Cortex of kidney (tissue), 1 donor: ENCODE data around the gene TRMT2A.

Experiments used
- DNase-seq: peaks from one replicate; lab custom pipeline; 2025; lab: John Stamatoyannopoulos, UW

TRMT2A gene

DNA sequence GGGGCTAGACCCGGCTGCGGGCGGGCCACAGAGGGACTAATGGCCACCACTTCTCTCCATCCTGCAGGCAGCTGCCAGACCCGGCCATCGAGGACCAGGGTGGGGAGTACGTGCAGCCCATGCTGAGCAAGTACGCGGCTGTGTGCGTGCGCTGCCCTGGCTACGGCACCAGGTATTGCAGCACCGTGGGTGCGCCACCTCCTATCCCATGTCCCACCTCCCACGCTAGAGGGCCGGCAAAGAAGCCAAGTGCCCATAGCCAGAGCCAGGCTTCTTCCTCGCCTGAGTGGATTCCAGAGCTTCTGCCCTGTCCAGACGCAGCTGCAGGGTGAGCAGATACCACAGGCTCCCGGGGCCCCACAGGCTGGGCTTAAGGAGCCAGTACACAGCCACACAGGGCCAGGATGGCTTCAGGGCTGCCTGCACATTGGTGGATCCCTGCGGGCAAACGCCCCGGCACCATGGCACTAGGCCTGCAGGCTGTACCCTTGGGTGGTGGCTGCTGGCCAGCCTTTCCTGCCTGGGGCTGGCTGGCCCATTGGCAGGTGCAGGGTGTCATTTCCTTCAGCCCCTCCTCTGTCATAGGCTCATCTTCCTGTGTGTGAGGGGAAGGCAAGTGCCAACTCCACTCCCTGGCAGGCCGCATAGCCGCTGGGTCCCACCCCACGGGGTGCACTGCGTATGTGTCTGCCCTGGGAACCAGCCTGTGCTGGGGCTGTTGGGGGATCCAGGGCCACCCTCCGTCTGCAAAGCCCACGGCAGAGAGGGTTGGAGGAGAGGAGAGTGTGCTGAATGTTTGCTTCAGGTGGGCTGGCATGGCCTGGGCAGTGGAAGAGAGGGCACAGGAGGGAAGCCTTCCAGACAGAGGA, 53.5 kb downstream of the TRMT2A start:
- DNase-seq: no peak

DNA sequence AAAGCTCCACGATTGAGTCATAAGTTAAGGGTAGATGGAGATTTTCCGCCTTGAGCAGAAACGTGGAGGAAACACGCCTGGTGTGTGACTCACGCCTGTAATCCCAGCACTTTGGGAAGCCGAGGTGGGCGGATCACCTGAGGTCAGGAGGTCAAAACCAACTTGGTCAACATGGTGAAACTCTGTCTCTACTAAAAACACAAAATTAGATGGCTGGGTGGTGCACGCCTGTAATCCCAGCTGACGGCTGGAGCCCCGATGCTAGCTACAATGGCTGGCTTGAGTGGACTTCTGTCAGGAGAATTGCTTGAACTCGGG, 54.3 kb downstream of the TRMT2A start:
- no peak for DNase-seq

DNA sequence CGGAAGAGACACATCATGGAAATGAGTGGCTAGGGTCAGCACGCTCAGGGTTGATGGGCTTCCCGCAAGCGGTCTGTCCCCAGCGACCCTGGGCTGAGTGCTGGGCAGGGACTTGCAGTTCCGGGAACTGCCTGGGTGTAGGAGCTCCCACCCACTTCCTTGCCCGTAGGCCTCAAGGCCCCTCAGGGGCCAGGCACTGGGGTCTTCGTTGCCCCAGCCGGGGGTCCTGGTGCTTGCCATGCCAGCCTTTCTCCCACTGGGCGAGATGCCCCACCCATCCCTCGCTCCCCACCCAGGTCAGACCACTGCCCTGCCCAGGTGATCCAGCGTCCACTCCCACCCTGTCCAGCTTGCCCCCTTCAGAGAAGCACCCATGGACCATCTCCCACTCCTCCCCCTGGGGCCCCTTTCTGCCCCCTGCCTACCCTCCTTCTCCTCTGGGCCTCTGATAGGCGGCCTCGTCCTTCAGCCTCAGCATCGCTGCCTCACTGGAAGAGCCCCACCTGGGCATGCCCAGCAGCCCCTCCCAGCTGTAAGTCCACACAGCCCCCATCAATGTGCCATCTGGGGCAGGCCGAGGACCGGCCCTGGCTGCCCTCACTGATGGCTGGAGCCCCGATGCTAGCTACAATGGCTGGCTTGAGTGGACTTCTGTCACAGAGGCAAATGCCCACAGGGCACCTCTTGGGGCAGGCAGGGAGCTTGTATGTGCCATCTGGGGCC, 54.8 kb downstream of the TRMT2A start:
- DNase-seq: no peak
